Renal pelvis (tissue), 12 donors: ENCODE results near the gene FAM199X. TPM values are rescaled to one million over a fixed set of nuclear protein-coding genes. Genes with fewer than 3 reads are reported as not detected.

ENCODE experiments used
- DNase-seq: peaks from one replicate; pipeline ENCODE4 v3.0.0-alpha.2; 2013
- long read RNA-seq, 16 experiments: transcript quantifications; one replicate each; lab custom pipeline, GENCODE V29; 2026
- polyA plus RNA-seq, 3 donors: library from polyadenylated mRNA; unstranded; fragments of 120-200 nt; gene quantifications; one replicate each; pipeline ENCODE4 v1.2.1, GENCODE V29; 2013; ENCODE audit not compliant: insufficient read length in 3 of 3

The FAM199X gene
- polyA plus RNA-seq, result 10 to 100 TPM; 34.0 to 42.8 (median 38.7) TPM
- long read RNA-seq, donor 1, full-length matches to known transcripts, result 4 of 46 reads
- long read RNA-seq, donor 1, partial matches to known transcripts, result 42 of 46 reads
- long read RNA-seq, donor 1, other reads (novel, unspliced or antisense), result 0 of 46 reads
- long read RNA-seq, donor 2, full-length matches to known transcripts, result 8 of 15 reads
- long read RNA-seq, donor 2, partial matches to known transcripts, result 7 of 15 reads
- long read RNA-seq, donor 2, other reads (novel, unspliced or antisense), result 0 of 15 reads
- long read RNA-seq, donor 3, full-length matches to known transcripts, result 4 of 4 reads
- long read RNA-seq, donor 3, partial matches to known transcripts, result 0 of 4 reads
- long read RNA-seq, donor 3, other reads (novel, unspliced or antisense), result 0 of 4 reads
- long read RNA-seq, donor 4, full-length matches to known transcripts, result 3 of 3 reads
- long read RNA-seq, donor 4, partial matches to known transcripts, result 0 of 3 reads
- long read RNA-seq, donor 4, other reads (novel, unspliced or antisense), result 0 of 3 reads
- long read RNA-seq, donor 5, full-length matches to known transcripts, result 4 of 4 reads
- long read RNA-seq, donor 5, partial matches to known transcripts, result 0 of 4 reads
- long read RNA-seq, donor 5, other reads (novel, unspliced or antisense), result 0 of 4 reads
- long read RNA-seq, donor 6, full-length matches to known transcripts, result 6 of 6 reads
- long read RNA-seq, donor 6, partial matches to known transcripts, result 0 of 6 reads
- long read RNA-seq, donor 6, other reads (novel, unspliced or antisense), result 0 of 6 reads
- long read RNA-seq, donor 7, full-length matches to known transcripts, result 10 of 10 reads
- long read RNA-seq, donor 7, partial matches to known transcripts, result 0 of 10 reads
- long read RNA-seq, donor 7, other reads (novel, unspliced or antisense), result 0 of 10 reads
- long read RNA-seq, donor 8, full-length matches to known transcripts, result 1 of 1 reads
- long read RNA-seq, donor 8, partial matches to known transcripts, result 0 of 1 reads
- long read RNA-seq, donor 8, other reads (novel, unspliced or antisense), result 0 of 1 reads
- long read RNA-seq, donor 9, full-length matches to known transcripts, result 7 of 7 reads
- long read RNA-seq, donor 9, partial matches to known transcripts, result 0 of 7 reads
- long read RNA-seq, donor 9, other reads (novel, unspliced or antisense), result 0 of 7 reads
- long read RNA-seq, donor 10, full-length matches to known transcripts, result 7 of 7 reads
- long read RNA-seq, donor 10, partial matches to known transcripts, result 0 of 7 reads
- long read RNA-seq, donor 10, other reads (novel, unspliced or antisense), result 0 of 7 reads
- long read RNA-seq, donor 11, full-length matches to known transcripts, result 2 of 2 reads
- long read RNA-seq, donor 11, partial matches to known transcripts, result 0 of 2 reads
- long read RNA-seq, donor 11, other reads (novel, unspliced or antisense), result 0 of 2 reads
- long read RNA-seq, donor 12, full-length matches to known transcripts, result 10 of 36 reads
- long read RNA-seq, donor 12, partial matches to known transcripts, result 26 of 36 reads
- long read RNA-seq, donor 12, other reads (novel, unspliced or antisense), result 0 of 36 reads
- long read RNA-seq, donor 13, full-length matches to known transcripts, result 2 of 2 reads
- long read RNA-seq, donor 13, partial matches to known transcripts, result 0 of 2 reads
- long read RNA-seq, donor 13, other reads (novel, unspliced or antisense), result 0 of 2 reads
- long read RNA-seq, donor 14, full-length matches to known transcripts, result 12 of 12 reads
- long read RNA-seq, donor 14, partial matches to known transcripts, result 0 of 12 reads
- long read RNA-seq, donor 14, other reads (novel, unspliced or antisense), result 0 of 12 reads
- long read RNA-seq, donor 15, full-length matches to known transcripts, result 6 of 6 reads
- long read RNA-seq, donor 15, partial matches to known transcripts, result 0 of 6 reads
- long read RNA-seq, donor 15, other reads (novel, unspliced or antisense), result 0 of 6 reads
- long read RNA-seq, donor 16, full-length matches to known transcripts, result 7 of 7 reads
- long read RNA-seq, donor 16, partial matches to known transcripts, result 0 of 7 reads
- long read RNA-seq, donor 16, other reads (novel, unspliced or antisense), result 0 of 7 reads

GRCh38 chrX:104165894-104166734 lies at the start of gene FAM199X:
TSS of gene FAM199X (plus strand) at chrX:104166453. CDS start at chrX:104166786, 333 bp downstream.
- peak; percentile 80 for DNase-seq

DNA sequence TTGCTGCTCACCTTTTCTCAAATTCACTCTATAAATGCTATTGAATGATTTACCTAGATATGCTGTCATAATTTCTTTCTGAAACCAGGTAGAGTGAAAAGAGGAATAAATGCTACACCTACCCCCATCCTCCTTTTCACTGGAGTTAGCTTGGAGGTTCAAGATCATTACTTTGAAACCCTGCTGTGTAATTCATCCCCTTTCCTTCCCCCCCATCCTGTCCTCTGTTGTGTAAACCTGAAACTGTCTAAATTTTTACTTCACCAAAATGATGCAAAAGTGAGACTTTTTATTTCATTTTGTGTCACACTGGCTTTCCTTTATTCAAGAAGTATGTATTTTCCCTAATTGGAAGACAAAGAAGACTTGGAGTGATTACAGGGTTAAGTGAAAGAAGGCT lies 48.5 kb upstream of the FAM199X start:
- DNase-seq, result no peak

- no peak for DNase-seq
Observed at GRCh38 chrX:104118765-104119164, 47.5 kb upstream of the FAM199X start.

GRCh38 chrX:104122829-104123228 lies 43.4 kb upstream of the FAM199X start:
- DNase-seq, result no peak

DNA sequence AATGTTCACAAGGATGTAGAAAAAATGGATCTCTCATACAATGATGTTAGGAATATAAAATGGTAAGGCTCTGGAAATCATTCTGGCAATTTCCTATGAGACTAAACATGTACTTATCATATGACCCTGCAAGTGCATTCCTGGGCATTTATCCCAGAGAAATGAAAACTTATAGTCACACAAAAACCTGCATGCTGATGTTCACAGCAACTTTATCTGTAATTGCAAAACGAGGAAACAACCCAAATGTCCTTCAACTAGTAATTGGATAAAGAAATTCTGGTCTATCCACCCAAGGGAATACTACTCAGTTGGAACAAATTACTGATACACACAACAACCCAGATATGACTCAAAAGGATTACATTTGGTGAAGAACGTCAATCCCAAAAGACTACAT lies 39.4 kb upstream of the FAM199X start:
- DNase-seq, result no peak

GRCh38 chrX:104130808-104131207 lies 35.4 kb upstream of the FAM199X start:
- no peak for DNase-seq

GRCh38 chrX:104134583-104135261 lies 31.5 kb upstream of the FAM199X start:
- DNase-seq, result no peak

DNA sequence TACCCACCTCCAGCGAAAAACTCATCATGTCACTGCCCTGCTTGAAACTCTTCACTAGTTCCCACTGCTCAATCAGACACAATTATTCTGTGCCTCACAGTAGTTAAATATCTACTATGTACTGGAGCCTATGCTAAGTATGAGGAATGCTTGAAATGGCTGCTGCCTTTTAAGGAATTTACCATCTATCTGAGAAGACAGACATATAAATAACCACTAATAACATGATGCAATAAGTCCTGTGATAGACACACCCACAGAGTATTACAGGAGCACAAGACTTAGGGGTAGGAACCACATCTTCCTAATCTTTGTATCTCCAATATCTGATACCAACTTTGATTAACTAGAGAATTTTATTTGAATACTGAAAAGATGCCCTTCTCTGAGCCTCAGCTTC lies 30.6 kb upstream of the FAM199X start:
- DNase-seq, result no peak

GRCh38 chrX:104136241-104137019 lies 29.8 kb upstream of the FAM199X start:
- DNase-seq, result peak; percentile 86

GRCh38 chrX:104137496-104137895 lies 28.8 kb upstream of the FAM199X start:
- DNase-seq, result no peak

DNA sequence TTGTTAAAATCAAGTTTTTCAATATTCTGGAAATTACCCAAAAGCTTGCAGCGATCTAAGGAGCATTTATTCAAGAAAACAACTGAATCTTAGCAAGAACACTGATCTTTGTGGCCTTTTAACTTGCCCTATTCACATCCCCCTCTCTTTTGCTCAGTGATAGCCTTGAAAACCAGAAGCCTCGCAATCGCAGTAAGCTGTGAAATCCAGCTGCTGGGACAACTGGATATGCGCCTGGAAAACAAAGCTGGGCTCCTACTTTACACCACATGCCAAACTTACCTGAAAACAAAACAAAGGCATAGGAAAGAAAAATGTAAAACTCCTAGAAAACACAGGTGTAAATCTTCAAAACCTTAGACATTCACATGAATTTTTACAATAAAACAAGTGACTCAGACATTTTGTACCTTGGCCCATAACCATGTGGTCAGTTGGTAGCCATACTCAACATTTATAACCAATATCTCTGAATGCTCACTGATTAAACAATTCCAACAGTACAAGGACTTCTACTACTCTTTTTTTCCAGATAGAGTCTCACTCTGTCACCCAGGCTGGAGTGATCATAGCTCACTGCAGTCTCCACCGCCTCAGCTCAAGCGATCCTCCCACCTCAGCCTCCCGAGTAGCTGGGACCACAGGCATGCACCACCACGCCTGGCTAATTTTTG lies 25.0 kb upstream of the FAM199X start:
- DNase-seq, result no peak

DNA sequence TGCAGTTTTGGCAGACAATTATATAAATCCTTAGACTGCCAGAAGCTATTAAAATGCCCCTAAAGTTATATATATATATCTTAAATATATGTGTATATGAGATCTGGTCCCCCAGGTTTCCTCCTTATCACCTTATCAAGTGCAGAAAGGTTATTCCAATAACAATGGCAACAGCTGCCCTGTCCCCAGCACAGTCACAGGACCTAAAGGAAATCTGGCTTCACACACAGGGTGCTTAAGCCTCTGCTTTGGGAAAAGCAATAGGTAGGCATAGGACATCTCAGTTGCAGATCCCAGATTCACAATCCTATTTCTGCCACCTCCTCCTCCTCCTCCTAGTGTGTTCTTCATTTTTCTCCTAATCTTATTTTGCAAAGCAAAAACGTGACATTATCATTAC lies 15.2 kb upstream of the FAM199X start:
- no peak for DNase-seq

- DNase-seq, result peak; percentile 85
Observed at GRCh38 chrX:104156630-104157529, 9.4 kb upstream of the FAM199X start, which contains the start of gene SLC25A53. TSS of gene SLC25A53 (minus strand) at chrX:104157009. CDS start at chrX:104105257, 51,752 bp downstream.

- no peak for DNase-seq
Observed at GRCh38 chrX:104166735-104167436, 633 bp downstream of the FAM199X start.

DNA sequence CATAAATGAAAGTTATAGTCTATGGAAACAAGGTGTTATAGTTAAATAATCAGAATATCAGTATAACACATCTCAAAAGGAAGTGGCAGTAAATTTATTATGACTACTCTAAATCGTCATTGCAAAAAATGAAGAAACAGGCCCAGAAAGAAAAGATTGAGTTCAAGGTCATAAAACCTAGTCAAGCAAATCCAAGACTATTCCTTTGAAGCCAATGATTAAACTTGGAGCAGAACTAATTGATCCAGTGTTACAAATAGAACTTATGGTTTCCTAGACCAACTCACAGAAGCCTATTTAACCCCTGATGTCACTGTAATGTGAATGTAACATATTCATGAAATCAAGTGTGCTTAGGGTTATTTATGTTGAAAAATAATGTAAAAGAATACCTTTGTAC lies 1.9 kb downstream of the FAM199X start:
- DNase-seq, result no peak
